Mesenchymal stem cell (in vitro differentiated cells and primary cell): ENCODE measurements around the gene SOX21.

Source experiments
- DNase-seq: peaks from one replicate; pipeline ENCODE4 v3.0.0-alpha.2; 2013
- H2AFZ ChIP-seq: one replicate; pipeline ENCODE4 v1.6.1; 2013; ENCODE audit warnings: low read depth, mild to moderate bottlenecking, control low read depth, inconsistent platforms, low read length, moderate library complexity
- H2AK5ac ChIP-seq: 2 replicates; pipeline ENCODE4 v1.6.1; 2013; ENCODE audit warnings: low read length, moderate library complexity, mild to moderate bottlenecking, inconsistent platforms; ENCODE audit not compliant: severe bottlenecking
- H2BK120ac ChIP-seq: one replicate; pipeline ENCODE4 v1.6.1; 2013; ENCODE audit warnings: low read depth, mild to moderate bottlenecking, inconsistent platforms, low read length, moderate library complexity
- H2BK12ac ChIP-seq, 2 experiments: one replicate each; pipeline ENCODE4 v1.6.1; 2013; ENCODE audit warnings: inconsistent platforms in 2 of 2, low read length in 2 of 2, mild to moderate bottlenecking in 2 of 2, moderate library complexity in 2 of 2, control low read depth in 1 of 2
- H2BK15ac ChIP-seq: one replicate; pipeline ENCODE4 v1.6.1; 2013; ENCODE audit warnings: mild to moderate bottlenecking, low read depth, inconsistent platforms; ENCODE audit not compliant: poor library complexity, severe bottlenecking
- H2BK5ac ChIP-seq: 2 replicates; pipeline ENCODE4 v1.6.1; 2013; ENCODE audit warnings: low read depth, mild to moderate bottlenecking, low read length, control low read depth, inconsistent platforms; ENCODE audit not compliant: poor library complexity, severe bottlenecking
- H3K14ac ChIP-seq, 2 experiments: one replicate each; pipeline ENCODE4 v1.6.1; 2013; ENCODE audit warnings: inconsistent platforms in 2 of 2, low read length in 2 of 2, control low read depth in 1 of 2, mild to moderate bottlenecking in 1 of 2, moderate library complexity in 1 of 2
- H3K18ac ChIP-seq, 2 experiments: one replicate each; pipeline ENCODE4 v1.6.1; 2013; ENCODE audit warnings: inconsistent platforms in 2 of 2, low read length in 2 of 2, control low read depth in 1 of 2, low read depth in 1 of 2, mild to moderate bottlenecking in 1 of 2
- H3K23ac ChIP-seq, 2 experiments: one replicate each; pipeline ENCODE4 v1.6.1; 2013; ENCODE audit warnings: inconsistent platforms in 2 of 2, low read length in 2 of 2, mild to moderate bottlenecking in 2 of 2, moderate library complexity in 2 of 2, control low read depth in 1 of 2
- H3K27ac ChIP-seq: 2 replicates; pipeline ENCODE4 v1.5.1; 2013; ENCODE audit warnings: mild to moderate bottlenecking, moderate library complexity, low read length, control low read depth, inconsistent platforms; ENCODE audit not compliant: poor library complexity, severe bottlenecking
- H3K27me3 ChIP-seq, 2 experiments: 2 replicates each; pipeline versions ENCODE4 v1.6.1 to v1.7.0; 2013; ENCODE audit warnings: low read length in 2 of 2, mild to moderate bottlenecking in 2 of 2, moderate library complexity in 2 of 2, control low read depth in 1 of 2, inconsistent platforms in 1 of 2; ENCODE audit not compliant: control insufficient read depth in 1 of 2, insufficient read depth in 1 of 2
- H3K36me3 ChIP-seq, 2 experiments: 2 replicates each; pipeline versions ENCODE4 v1.6.1 to v1.7.0; 2013; ENCODE audit warnings: low read length in 2 of 2, control low read depth in 1 of 2, inconsistent platforms in 1 of 2, low read depth in 1 of 2, mild to moderate bottlenecking in 1 of 2; ENCODE audit not compliant: insufficient read depth in 2 of 2, control insufficient read depth in 1 of 2
- H3K4ac ChIP-seq, 2 experiments: one replicate each; pipeline ENCODE4 v1.6.1; 2013; ENCODE audit warnings: inconsistent platforms in 2 of 2, low read length in 2 of 2, mild to moderate bottlenecking in 2 of 2, moderate library complexity in 2 of 2, control low read depth in 1 of 2, low read depth in 1 of 2
- H3K4me1 ChIP-seq: 2 replicates; pipeline ENCODE4 v1.6.1; 2013; ENCODE audit warnings: low read depth, low read length, control low read depth; ENCODE audit not compliant: control insufficient read depth, insufficient read depth
- H3K4me2 ChIP-seq: 2 replicates; pipeline ENCODE4 v1.6.1; 2013; ENCODE audit warnings: low read length, mild to moderate bottlenecking, inconsistent platforms; ENCODE audit not compliant: poor library complexity, severe bottlenecking
- H3K4me3 ChIP-seq, 2 experiments: 2 replicates each; pipeline versions ENCODE4 v1.5.1 to v1.7.0; 2013; ENCODE audit warnings: low read length in 2 of 2, mild to moderate bottlenecking in 2 of 2, control low read depth in 1 of 2, low read depth in 1 of 2; ENCODE audit not compliant: insufficient read depth in 1 of 2
- H3K79me1 ChIP-seq: replicated peaks from 2 replicates; pipeline ENCODE4 v1.6.1; 2013; ENCODE audit warnings: mild to moderate bottlenecking, control low read depth, low read length, inconsistent platforms; ENCODE audit not compliant: poor library complexity, severe bottlenecking
- H3K9ac ChIP-seq: 2 replicates; pipeline ENCODE4 v1.7.0; 2013; ENCODE audit warnings: mild to moderate bottlenecking, low read length, moderate library complexity
- H3K9me3 ChIP-seq: 2 replicates; pipeline ENCODE4 v1.7.0; 2013; ENCODE audit warnings: mild to moderate bottlenecking, low read length; ENCODE audit not compliant: control insufficient read depth
- H4K8ac ChIP-seq: one replicate; pipeline ENCODE4 v1.6.1; 2013; ENCODE audit warnings: inconsistent platforms, mild to moderate bottlenecking, low read length, moderate library complexity
- H4K91ac ChIP-seq: one replicate; pipeline ENCODE4 v1.6.1; 2013; ENCODE audit warnings: mild to moderate bottlenecking, low read length, inconsistent platforms
- WGBS: methylation state at CpG from one replicate; pipeline ENCODE4 v1.1.7; 2013; ENCODE audit warnings: mixed read lengths; 5-methylcytosine and 5-hydroxymethylcytosine counted together

SOX21 gene

DNA sequence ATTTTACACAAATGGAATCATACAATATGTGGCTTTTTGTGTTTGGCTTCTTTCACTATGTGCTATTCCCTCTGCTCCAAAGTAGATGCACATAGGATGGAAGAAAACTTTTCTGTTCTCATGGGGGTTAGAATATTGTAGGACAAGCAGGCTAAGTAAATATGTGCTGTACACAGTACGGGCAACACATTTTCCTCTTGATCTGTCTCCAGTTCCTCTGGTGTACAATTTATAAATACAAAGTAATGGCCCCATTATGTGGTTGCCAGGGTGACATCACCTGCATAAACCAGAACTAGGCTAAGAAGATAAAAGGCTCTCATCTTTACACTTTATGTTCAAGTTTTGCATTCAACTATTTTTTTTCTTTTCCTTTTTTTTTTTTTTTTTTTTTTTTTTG, 41.0 kb upstream of the SOX21 start:
- no peak overlapping the region for H2AFZ ChIP-seq
- H3K18ac ChIP-seq: no peak overlapping the region
- no peaks in the 10 kb centered on the region for H3K79me1 ChIP-seq
- no peak overlapping the region for H3K9ac ChIP-seq
- no peak overlapping the region for H3K23ac ChIP-seq
- H3K4me3 ChIP-seq: no peak overlapping the region
- no peak overlapping the region for H2BK15ac ChIP-seq
- no peak overlapping the region for H2BK5ac ChIP-seq
- no peak overlapping the region for H3K27ac ChIP-seq
- no peak overlapping the region for H4K91ac ChIP-seq
- no peaks in the 10 kb centered on the region for H3K36me3 ChIP-seq
- no peak for DNase-seq
- H4K8ac ChIP-seq: no peak overlapping the region
- H3K4me2 ChIP-seq: no peak overlapping the region
- no peak overlapping the region for H2AK5ac ChIP-seq
- no peaks in the 10 kb centered on the region for H3K27me3 ChIP-seq
- no peak overlapping the region for H2BK12ac ChIP-seq
- H2BK120ac ChIP-seq: no peak overlapping the region
- H3K4me1 ChIP-seq: no peaks in the 10 kb centered on the region
- H3K14ac ChIP-seq: no peak overlapping the region
- no peak overlapping the region for H3K4ac ChIP-seq
- no peaks in the 10 kb centered on the region for H3K9me3 ChIP-seq
- no CpG with 5 or more reads among the region's 1 CpG for WGBS

DNA sequence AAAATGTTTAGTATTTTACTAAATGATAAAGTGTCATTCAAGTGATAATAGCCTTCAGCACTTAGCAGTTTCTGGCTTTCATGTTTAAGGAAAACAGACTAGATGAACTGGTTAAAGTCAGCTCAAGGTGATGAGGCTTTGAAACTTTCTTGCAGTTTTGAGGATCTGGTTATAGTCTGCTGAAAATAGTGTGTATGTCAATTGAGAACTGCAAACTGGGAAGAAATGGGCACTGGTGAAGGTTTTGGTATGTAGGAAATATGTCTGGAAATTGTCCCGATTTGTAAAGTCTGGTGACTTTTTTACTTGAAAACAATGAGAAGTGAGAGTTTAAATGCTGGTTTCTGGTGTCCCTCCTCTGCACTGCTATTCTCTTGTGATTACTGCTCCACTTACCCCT, 36.8 kb upstream of the SOX21 start:
- no peak overlapping the region for H3K4me3 ChIP-seq
- H3K18ac ChIP-seq: no peak overlapping the region
- H3K27ac ChIP-seq: no peak overlapping the region
- peaks cover 0 to 6% of the 10 kb centered on the region in 2 experiments for H3K27me3 ChIP-seq
- H3K23ac ChIP-seq: no peak overlapping the region
- H3K9ac ChIP-seq: no peak overlapping the region
- H3K4ac ChIP-seq: no peak overlapping the region
- H2BK5ac ChIP-seq: no peak overlapping the region
- H3K4me2 ChIP-seq: no peak overlapping the region
- no peaks in the 10 kb centered on the region for H3K36me3 ChIP-seq
- no peaks in the 10 kb centered on the region for H3K79me1 ChIP-seq
- no peak overlapping the region for H2BK15ac ChIP-seq
- H2AFZ ChIP-seq: no peak overlapping the region
- DNase-seq: no peak
- H2AK5ac ChIP-seq: no peak overlapping the region
- no peak overlapping the region for H2BK120ac ChIP-seq
- WGBS: 86% methylated on average over 1 of the region's 1 CpG
- H4K91ac ChIP-seq: no peak overlapping the region
- H3K4me1 ChIP-seq: no peaks in the 10 kb centered on the region
- H2BK12ac ChIP-seq: no peak overlapping the region
- no peak overlapping the region for H4K8ac ChIP-seq
- H3K14ac ChIP-seq: no peak overlapping the region
- H3K9me3 ChIP-seq: no peaks in the 10 kb centered on the region

DNA sequence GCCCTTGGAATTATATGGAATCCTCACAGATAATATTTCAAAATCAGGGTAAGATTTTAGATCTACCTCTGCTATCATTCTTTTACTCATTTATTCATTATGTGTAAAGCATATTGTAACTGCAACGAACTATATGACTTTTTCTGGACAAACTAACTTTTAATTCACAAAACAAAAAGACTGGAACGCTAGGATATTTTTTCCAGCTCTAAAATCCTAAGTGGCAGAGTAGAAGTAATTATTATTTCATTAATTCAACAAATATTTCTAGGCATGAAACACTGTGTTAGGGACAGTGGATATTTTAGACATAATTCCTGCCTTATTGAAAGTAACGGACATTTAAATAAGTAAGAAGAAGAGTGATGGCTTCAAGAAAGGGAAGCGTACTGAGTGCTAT, 26.9 kb upstream of the SOX21 start:
- Histone ChIP-seq H2BK15ac (no peak overlapping the region), H2AK5ac (no peak overlapping the region), H3K23ac (no peak overlapping the region), H3K27ac (no peak overlapping the region), H3K14ac (no peak overlapping the region), H3K18ac (no peak overlapping the region), H3K4me2 (no peak overlapping the region), H2AFZ (no peak overlapping the region), H4K8ac (no peak overlapping the region), H3K9me3 (no peaks in the 10 kb centered on the region), H2BK12ac (no peak overlapping the region), H3K9ac (no peak overlapping the region), H3K4me3 (no peak overlapping the region), H3K36me3 (no peaks in the 10 kb centered on the region), H3K4me1 (no peaks in the 10 kb centered on the region), H4K91ac (no peak overlapping the region), H3K27me3 (peaks cover 0 to 8% of the 10 kb centered on the region in 2 experiments), H2BK120ac (no peak overlapping the region), H3K4ac (no peak overlapping the region), H3K79me1 (no peaks in the 10 kb centered on the region), H2BK5ac (no peak overlapping the region)
- no peak for DNase-seq
- WGBS: 73% methylated on average over 3 of the region's 4 CpGs

DNA sequence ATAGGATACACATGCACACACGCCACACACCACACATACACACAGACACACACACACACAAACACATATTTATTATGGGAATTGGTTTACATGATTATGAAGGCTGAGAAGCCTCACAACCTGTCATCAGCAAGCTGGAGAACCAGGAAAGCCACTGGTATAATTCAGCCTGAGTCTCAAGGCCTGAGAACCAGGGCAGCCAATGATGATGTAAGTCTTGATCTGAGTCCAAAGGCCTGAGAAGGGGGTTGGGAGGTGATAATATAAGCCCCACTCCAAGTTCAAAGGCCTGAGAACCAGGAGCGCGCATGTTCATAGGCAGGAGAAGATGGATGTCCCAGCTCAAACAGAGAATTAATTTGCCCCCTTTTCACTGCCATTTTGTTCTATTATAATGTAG, 18.7 kb upstream of the SOX21 start:
- Histone ChIP-seq H3K4me1 (no peaks in the 10 kb centered on the region), H2AK5ac (no peak overlapping the region), H4K8ac (no peak overlapping the region), H3K18ac (no peak overlapping the region), H2BK12ac (no peak overlapping the region), H3K4me2 (no peak overlapping the region), H4K91ac (no peak overlapping the region), H3K9ac (no peak overlapping the region), H3K23ac (no peak overlapping the region), H2BK5ac (no peak overlapping the region), H3K9me3 (peaks cover 6% of the 10 kb centered on the region), H3K27me3 (peaks cover 0 to 5% of the 10 kb centered on the region in 2 experiments), H3K79me1 (no peaks in the 10 kb centered on the region), H2BK120ac (no peak overlapping the region), H3K36me3 (no peaks in the 10 kb centered on the region), H2AFZ (no peak overlapping the region), H2BK15ac (no peak overlapping the region), H3K14ac (no peak overlapping the region), H3K4ac (no peak overlapping the region), H3K27ac (no peak overlapping the region), H3K4me3 (no peak overlapping the region)
- no peak for DNase-seq
- no CpG with 5 or more reads among the region's 3 CpGs for WGBS
